Left ventricle myocardium inferior (tissue), 1 donor: ENCODE data around the gene ATP2C2. TPM values are rescaled to one million over a fixed set of nuclear protein-coding genes. Genes with fewer than 3 reads are reported as not detected.

Experiments
- DNase-seq: peaks from one replicate; pipeline ENCODE4 v3.0.0-alpha.2; 2020
- H3K27ac ChIP-seq: fragments of 200-600 bp; replicated peaks from 2 replicates; pipeline ENCODE4 v1.8.0; 2021
- H3K27me3 ChIP-seq: fragments of 200-600 bp; 2 replicates; pipeline ENCODE4 v1.8.0; 2021; ENCODE audit warnings: low read depth
- H3K36me3 ChIP-seq: fragments of 200-600 bp; 2 replicates; pipeline ENCODE4 v1.8.0; 2021
- H3K4me1 ChIP-seq: fragments of 200-600 bp; 2 replicates; pipeline ENCODE4 v1.8.0; 2021
- H3K4me3 ChIP-seq: fragments of 200-600 bp; 2 replicates; pipeline ENCODE4 v1.8.0; 2021; ENCODE audit warnings: mild to moderate bottlenecking, moderate library complexity
- H3K9me3 ChIP-seq: fragments of 200-600 bp; replicated peaks from 2 replicates; pipeline ENCODE4 v1.8.0; 2021
- CTCF ChIP-seq: fragments of 200-600 bp; IDR thresholded peaks from 2 replicates; pipeline ENCODE4 v1.8.0; 2021; ENCODE audit warnings: antibody characterized with exemption, mild to moderate bottlenecking, borderline replicate concordance
- intact Hi-C: fragments of 100-400 bp; cut with micrococcal nuclease; formaldehyde crosslinking; loops from one replicate; pipeline ENCODE4 v1.11.0; 2022
- total RNA-seq: library from RNA; stranded (reverse); fragmentation: NEBNext Ultra II Directional; extraction: Animal tissue kit (Norgen Biotek cat#: 25700); gene quantifications from one replicate; pipeline ENCODE4 v1.2.1, GENCODE V29; 2021
- donor health status: DM: no; HTN: yes; CAD: no; lungs with severe emphysema.

ATP2C2 gene
- total RNA-seq, 1 donor from 2014 or later = not detected

- no peaks in the 10 kb centered on the region for H3K9me3 ChIP-seq
- no peak overlapping the region for H3K27ac ChIP-seq
- no peaks in the 10 kb centered on the region for H3K4me1 ChIP-seq
- no peak for DNase-seq
- no peak for TF ChIP-seq CTCF
- peaks cover 39% of the 10 kb centered on the region for H3K27me3 ChIP-seq
- no peaks in the 10 kb centered on the region for H3K36me3 ChIP-seq
- H3K4me3 ChIP-seq = no peak overlapping the region
- intact Hi-C loops = no loop called here
These were observed 84.9 kb downstream of the ATP2C2 start for GRCh38 chr16:84453061-84453752.

- no peak for DNase-seq
- H3K27ac ChIP-seq = no peak overlapping the region
These were observed 86.3 kb downstream of the ATP2C2 start for GRCh38 chr16:84454611-84455010.

DNA sequence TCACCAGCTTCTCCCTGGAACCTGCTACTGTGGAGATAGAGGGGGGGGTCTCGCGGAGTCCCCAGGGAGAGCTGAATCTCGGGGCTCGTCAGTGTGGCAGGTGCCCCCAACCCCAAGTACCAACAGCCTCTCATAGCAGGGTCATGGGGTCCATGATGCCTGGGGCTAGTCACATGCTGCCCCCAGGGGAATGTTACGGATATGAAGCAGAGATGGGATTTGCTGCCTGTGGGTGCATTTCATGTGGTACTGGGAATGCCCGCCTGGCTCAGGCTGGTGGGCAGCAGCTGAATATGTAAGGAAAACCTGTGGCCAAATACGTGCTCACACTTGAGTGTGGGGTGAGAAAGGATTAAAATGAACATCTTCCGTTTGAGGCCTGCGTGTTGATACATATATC is 86.7 kb downstream of the ATP2C2 start:
- Histone ChIP-seq H3K4me1 (peaks cover 5% of the 10 kb centered on the region), H3K9me3 (no peaks in the 10 kb centered on the region), H3K27ac (no peak overlapping the region), H3K4me3 (no peak overlapping the region), H3K27me3 (peaks cover 24% of the 10 kb centered on the region), H3K36me3 (no peaks in the 10 kb centered on the region)
- no peak for DNase-seq
- TF ChIP-seq CTCF = no peak
- intact Hi-C loops = no loop called here

More at GRCh38 chr16:84454611-84455010, 86.3 kb downstream of the ATP2C2 start:
- intact Hi-C loops = no loop called here
- Histone ChIP-seq H3K36me3 (no peaks in the 10 kb centered on the region), H3K4me3 (no peak overlapping the region), H3K4me1 (peaks cover 1% of the 10 kb centered on the region), H3K27me3 (peaks cover 28% of the 10 kb centered on the region), H3K9me3 (no peaks in the 10 kb centered on the region)
- TF ChIP-seq CTCF = no peak

GRCh38 chr16:84458606-84459532 is 90.5 kb downstream of the ATP2C2 start:
- no peaks in the 10 kb centered on the region for H3K36me3 ChIP-seq
- peaks cover 5% of the 10 kb centered on the region for H3K4me1 ChIP-seq
- no peak for TF ChIP-seq CTCF
- H3K4me3 ChIP-seq = no peak overlapping the region
- no peaks in the 10 kb centered on the region for H3K27me3 ChIP-seq
- DNase-seq = no peak
- no peak overlapping the region for H3K27ac ChIP-seq
- intact Hi-C loops = no loop called here
- H3K9me3 ChIP-seq = no peaks in the 10 kb centered on the region

- TF ChIP-seq CTCF = no peak
- Histone ChIP-seq H3K9me3 (no peaks in the 10 kb centered on the region), H3K36me3 (no peaks in the 10 kb centered on the region), H3K4me3 (no peak overlapping the region), H3K27me3 (no peaks in the 10 kb centered on the region), H3K4me1 (peaks cover 5% of the 10 kb centered on the region), H3K27ac (no peak overlapping the region)
- DNase-seq = no peak
- intact Hi-C loops = no loop called here
These were observed 91.2 kb downstream of the ATP2C2 start for GRCh38 chr16:84459533-84459894.
